Astrocyte (in vitro differentiated cells and primary cell): ENCODE measurements around the gene KIAA1586.
"Not testable (repeated sequence)": the region's sequence is repeated elsewhere in the genome, so short reads cannot be mapped to it uniquely, and the experiment has no call there.

ENCODE experiments used
- EZH2 ChIP-seq: IDR thresholded peaks from 2 replicates; pipeline ENCODE4 v1.6.1; 2012; ENCODE audit warnings: mild to moderate bottlenecking, low read length, inconsistent platforms; ENCODE audit not compliant: insufficient read depth
- TF ChIP-seq, protein P1 (sequence below): IDR thresholded peaks from 2 replicates; pipeline ENCODE4 v1.5.1; 2011; ENCODE audit warnings: low read depth, mild to moderate bottlenecking, inconsistent platforms, low read length, moderate library complexity; ENCODE audit not compliant: insufficient read depth

DNA sequence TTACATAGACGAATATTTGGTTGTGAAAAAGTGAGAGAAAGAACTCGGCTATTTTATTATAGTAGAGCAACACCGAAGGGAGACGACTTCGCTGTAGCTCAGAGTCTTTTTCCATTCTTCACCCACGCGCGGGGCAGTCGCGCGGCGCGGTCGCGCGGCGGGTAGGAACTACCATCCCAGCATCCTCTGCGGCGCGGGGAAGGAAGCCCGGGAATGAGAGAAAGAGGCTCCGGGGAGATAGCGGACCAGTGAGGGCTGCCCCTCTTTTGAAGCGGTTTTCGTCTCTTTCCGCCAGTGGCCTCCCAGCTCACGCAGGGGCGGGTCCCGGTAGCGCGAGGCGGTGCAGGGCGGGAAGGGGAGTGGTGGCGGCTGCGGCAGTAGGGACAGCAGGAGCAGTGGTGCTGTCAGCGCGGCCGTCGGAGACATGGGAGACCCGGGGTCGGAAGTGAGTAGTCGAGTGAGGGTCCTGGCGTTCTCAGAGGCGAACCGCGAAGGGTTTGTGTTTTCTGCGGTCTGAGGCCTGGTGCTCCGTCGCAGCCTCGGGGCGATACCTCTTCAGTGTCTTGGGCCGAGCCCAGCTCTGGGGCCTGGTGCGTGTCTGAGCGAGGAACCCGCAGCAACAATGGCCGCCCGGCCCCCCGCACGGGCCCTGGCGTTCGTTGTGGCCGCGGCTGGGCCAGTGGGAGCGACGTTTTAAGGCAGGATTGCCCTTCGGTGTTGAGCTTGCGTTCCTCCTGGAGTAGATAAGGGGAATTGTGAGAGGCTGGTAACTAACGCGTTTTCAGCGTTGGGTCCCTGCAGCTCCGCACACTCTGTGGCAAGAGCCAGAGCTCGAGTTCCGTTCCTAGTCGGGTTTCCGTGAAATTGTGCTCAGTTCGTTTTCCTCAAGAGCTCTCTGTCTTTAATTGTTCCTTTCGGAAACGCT is at the start of gene KIAA1586:
- TF ChIP-seq, protein P1, sequence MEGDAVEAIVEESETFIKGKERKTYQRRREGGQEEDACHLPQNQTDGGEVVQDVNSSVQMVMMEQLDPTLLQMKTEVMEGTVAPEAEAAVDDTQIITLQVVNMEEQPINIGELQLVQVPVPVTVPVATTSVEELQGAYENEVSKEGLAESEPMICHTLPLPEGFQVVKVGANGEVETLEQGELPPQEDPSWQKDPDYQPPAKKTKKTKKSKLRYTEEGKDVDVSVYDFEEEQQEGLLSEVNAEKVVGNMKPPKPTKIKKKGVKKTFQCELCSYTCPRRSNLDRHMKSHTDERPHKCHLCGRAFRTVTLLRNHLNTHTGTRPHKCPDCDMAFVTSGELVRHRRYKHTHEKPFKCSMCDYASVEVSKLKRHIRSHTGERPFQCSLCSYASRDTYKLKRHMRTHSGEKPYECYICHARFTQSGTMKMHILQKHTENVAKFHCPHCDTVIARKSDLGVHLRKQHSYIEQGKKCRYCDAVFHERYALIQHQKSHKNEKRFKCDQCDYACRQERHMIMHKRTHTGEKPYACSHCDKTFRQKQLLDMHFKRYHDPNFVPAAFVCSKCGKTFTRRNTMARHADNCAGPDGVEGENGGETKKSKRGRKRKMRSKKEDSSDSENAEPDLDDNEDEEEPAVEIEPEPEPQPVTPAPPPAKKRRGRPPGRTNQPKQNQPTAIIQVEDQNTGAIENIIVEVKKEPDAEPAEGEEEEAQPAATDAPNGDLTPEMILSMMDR = not testable (repeated sequence)
- TF ChIP-seq EZH2 = not testable (repeated sequence)
